H1 (cell line): Measurements from ENCODE around the gene CHD6. TPM values are rescaled to one million over a fixed set of nuclear protein-coding genes. Genes with fewer than 3 reads are reported as not detected.

Source experiments
- NANOG ChIP-seq: IDR thresholded peaks from 2 replicates; pipeline ENCODE4 v1.6.1; 2011; ENCODE audit warnings: low read length, low read depth, mild to moderate bottlenecking, inconsistent platforms; ENCODE audit not compliant: insufficient read depth, poor library complexity, severe bottlenecking
- polyA plus RNA-seq, 7 experiments: library from polyadenylated mRNA; depleted of rRNA in 3 of 7; stranded (reverse) in 5 of 7; unstranded in 2 of 7; fragments of >200 nt in 5 of 7; fragments of 200-250 nt in 2 of 7; gene quantifications; 1 replicate in 5 of 7; 2 replicates in 1 of 7; 4 replicates in 1 of 7; pipeline versions ENCODE4 v1.2.1 to v1.2.3, GENCODE V29; 2011 to 2013; ENCODE audit warnings: missing spikeins in 2 of 7, mixed read lengths in 2 of 7
- total RNA-seq: library from RNA; stranded (reverse); fragmentation: NEBNext Ultra II Directional; extraction: Animal tissue kit (Norgen Biotek cat#: 25700); gene quantifications from 2 replicates; pipeline ENCODE4 v1.2.1, GENCODE V29; 2021

Gene CHD6
- total and polyA plus RNA-seq, 2 of the 8 experiments (the other 6 are each of a cell fraction or from before 2014, with no cell fraction given): 11.1 to 62.9 TPM

- TF ChIP-seq NANOG: no peak
Measured at GRCh38 chr20:41470362-41471095, 147.6 kb downstream of the CHD6 start (continued).
